IPS DF 6.9 (cell line): ENCODE results near the gene ESRRB.

Experiments used
- DNase-seq: peaks from one replicate; pipeline ENCODE4 v3.0.0-alpha.2; 2013; ENCODE audit warnings: low read depth, low spot score
- H3K27ac ChIP-seq: one replicate; pipeline ENCODE4 v1.5.1; 2013; ENCODE audit warnings: low read length, control low read depth
- H3K27me3 ChIP-seq: 2 replicates; pipeline ENCODE4 v1.6.1; 2013; ENCODE audit warnings: mild to moderate bottlenecking, low read length; ENCODE audit not compliant: control insufficient read depth, insufficient read depth
- H3K36me3 ChIP-seq: 2 replicates; pipeline ENCODE4 v1.6.1; 2013; ENCODE audit warnings: low read length; ENCODE audit not compliant: control insufficient read depth, insufficient read depth
- H3K4me1 ChIP-seq: 2 replicates; pipeline ENCODE4 v1.6.1; 2013; ENCODE audit warnings: low read length; ENCODE audit not compliant: control insufficient read depth, insufficient read depth
- H3K4me3 ChIP-seq: 2 replicates; pipeline ENCODE4 v1.5.1; 2013; ENCODE audit warnings: mild to moderate bottlenecking, low read length
- H3K9me3 ChIP-seq: 2 replicates; pipeline ENCODE4 v1.6.1; 2013; ENCODE audit warnings: low read length, inconsistent platforms; ENCODE audit not compliant: control insufficient read depth, insufficient read depth
- WGBS: extraction: QIAGEN DNeasy Blood & Tissue Kit; methylation state at CpG from one replicate; pipeline ENCODE4 v1.1.7; 2013; ENCODE audit warnings: mixed read lengths, missing lambda C conversion rate; ENCODE audit not compliant: insufficient read length, insufficient coverage; 5-methylcytosine and 5-hydroxymethylcytosine counted together

Gene ESRRB

GRCh38 chr14:76352639-76353281, 23.2 kb upstream of the ESRRB start:
- Histone ChIP-seq H3K27me3 (no peaks in the 10 kb centered on the region; the same call in 1 of the 2 replicates), H3K4me1 (no peaks in the 10 kb centered on the region), H3K27ac (no peak overlapping the region), H3K9me3 (no peaks in the 10 kb centered on the region), H3K36me3 (no peaks in the 10 kb centered on the region), H3K4me3 (no peak overlapping the region)
- DNase-seq: no peak
- no CpG with 5 or more reads among the region's 40 CpGs for WGBS

GRCh38 chr14:76354310-76354709, 21.6 kb upstream of the ESRRB start:
- no peak for DNase-seq
- no peaks in the 10 kb centered on the region for H3K4me1 ChIP-seq
- no peak overlapping the region for H3K4me3 ChIP-seq
- WGBS: no CpG with 5 or more reads among the region's 4 CpGs
- H3K9me3 ChIP-seq: no peaks in the 10 kb centered on the region
- no peaks in the 10 kb centered on the region; the same call in 1 of the 2 replicates for H3K27me3 ChIP-seq
- H3K27ac ChIP-seq: no peak overlapping the region
- no peaks in the 10 kb centered on the region for H3K36me3 ChIP-seq

- Histone ChIP-seq H3K9me3 (no peaks in the 10 kb centered on the region), H3K4me1 (no peaks in the 10 kb centered on the region), H3K36me3 (no peaks in the 10 kb centered on the region), H3K27me3 (no peaks in the 10 kb centered on the region; the same call in 1 of the 2 replicates), H3K4me3 (no peak overlapping the region), H3K27ac (no peak overlapping the region)
- DNase-seq: no peak
- no CpG with 5 or more reads among the region's 3 CpGs for WGBS
Measured at GRCh38 chr14:76355771-76356170, 20.2 kb upstream of the ESRRB start.

- no peak for DNase-seq
- WGBS: no CpG with 5 or more reads among the region's 7 CpGs
- Histone ChIP-seq H3K4me1 (peaks cover 1% of the 10 kb centered on the region), H3K36me3 (no peaks in the 10 kb centered on the region), H3K9me3 (no peaks in the 10 kb centered on the region), H3K27ac (no peak overlapping the region), H3K27me3 (peaks cover 14% of the 10 kb centered on the region), H3K4me3 (no peak overlapping the region)
Measured at GRCh38 chr14:76371066-76371465, 4.9 kb upstream of the ESRRB start.

- no CpG with 5 or more reads among the region's 3 CpGs for WGBS
- no peaks in the 10 kb centered on the region for H3K9me3 ChIP-seq
- H3K36me3 ChIP-seq: no peaks in the 10 kb centered on the region
- no peak overlapping the region for H3K27ac ChIP-seq
- H3K4me1 ChIP-seq: peaks cover 3% of the 10 kb centered on the region
- no peak for DNase-seq
- peaks cover 38% of the 10 kb centered on the region for H3K27me3 ChIP-seq
- no peak overlapping the region for H3K4me3 ChIP-seq
Measured at GRCh38 chr14:76373456-76373855, 2.5 kb upstream of the ESRRB start.

GRCh38 chr14:76375484-76375883, 453 bp upstream of the ESRRB start:
- Histone ChIP-seq H3K4me1 (peaks cover 3% of the 10 kb centered on the region), H3K36me3 (no peaks in the 10 kb centered on the region), H3K4me3 (no peak overlapping the region), H3K27ac (no peak overlapping the region), H3K27me3 (peaks cover 42% of the 10 kb centered on the region), H3K9me3 (no peaks in the 10 kb centered on the region)
- no CpG with 5 or more reads among the region's 7 CpGs for WGBS
- no peak for DNase-seq

GRCh38 chr14:76376409-76376877, 506 bp downstream of the ESRRB start:
- WGBS: no CpG with 5 or more reads among the region's 16 CpGs
- peaks cover 3% of the 10 kb centered on the region for H3K4me1 ChIP-seq
- no peaks in the 10 kb centered on the region for H3K9me3 ChIP-seq
- no peak for DNase-seq
- H3K27me3 ChIP-seq: peaks cover 42% of the 10 kb centered on the region
- H3K4me3 ChIP-seq: peak overlapping the region; percentile 77; the same call in 1 of the 2 replicates
- no peak overlapping the region for H3K27ac ChIP-seq
- H3K36me3 ChIP-seq: no peaks in the 10 kb centered on the region

- H3K9me3 ChIP-seq: no peaks in the 10 kb centered on the region
- no peak for DNase-seq
- no CpG with 5 or more reads among the region's 80 CpGs for WGBS
- H3K27me3 ChIP-seq: peaks cover 42% of the 10 kb centered on the region
- H3K4me1 ChIP-seq: peaks cover 3% of the 10 kb centered on the region
- no peak overlapping the region for H3K27ac ChIP-seq
- H3K4me3 ChIP-seq: peak overlapping the region; percentile 77; the same call in 1 of the 2 replicates
- H3K36me3 ChIP-seq: no peaks in the 10 kb centered on the region
Measured at GRCh38 chr14:76376878-76377734, 1.2 kb downstream of the ESRRB start.

GRCh38 chr14:76377735-76378074, 1.8 kb downstream of the ESRRB start:
- no peaks in the 10 kb centered on the region for H3K9me3 ChIP-seq
- no peak overlapping the region for H3K27ac ChIP-seq
- H3K4me3 ChIP-seq: no peak overlapping the region; the same call in 1 of the 2 replicates
- H3K4me1 ChIP-seq: peaks cover 3% of the 10 kb centered on the region
- WGBS: no CpG with 5 or more reads among the region's 5 CpGs
- no peak for DNase-seq
- H3K27me3 ChIP-seq: peaks cover 42% of the 10 kb centered on the region
- H3K36me3 ChIP-seq: no peaks in the 10 kb centered on the region

GRCh38 chr14:76380991-76381390, 5.1 kb downstream of the ESRRB start:
- H3K4me3 ChIP-seq: no peak overlapping the region
- no peaks in the 10 kb centered on the region for H3K36me3 ChIP-seq
- no CpG with 5 or more reads among the region's 7 CpGs for WGBS
- peaks cover 2% of the 10 kb centered on the region for H3K4me1 ChIP-seq
- H3K9me3 ChIP-seq: no peaks in the 10 kb centered on the region
- no peak overlapping the region for H3K27ac ChIP-seq
- no peak for DNase-seq
- H3K27me3 ChIP-seq: peaks cover 28% of the 10 kb centered on the region
